ENCODE measurements around the gene CHKA. TPM values are rescaled to one million over a fixed set of nuclear protein-coding genes. Genes with fewer than 3 reads are reported as not detected.

CHKA gene
- total and polyA plus RNA-seq, 2 donors from 2014 or later, result 23.2 to 26.3 TPM

- intact Hi-C loops (cut with DNase I), result no loop called here
- DNase-seq (no peak), FAIRE-seq (no peak)
- no peak for TF ChIP-seq CTCF (IDR thresholded peaks at IDR 0.05; ENCODE audit: borderline replicate concordance, extremely low read depth, insufficient read depth)
- H3K9me3 ChIP-seq (ENCODE audit: control insufficient read depth in 2 of 3, insufficient read depth in 1 of 3, low read length in 3 of 3), result no peaks in the 10 kb centered on the region
- H3K4me3 ChIP-seq (ENCODE audit: low read length in 3 of 3), result no peak overlapping the region
- H3K36me3 ChIP-seq (ENCODE audit: control insufficient read depth in 2 of 3, insufficient read depth in 3 of 3, low read length in 3 of 3), result peaks cover 0 to 12% (median 8%) of the 10 kb centered on the region in 3 donors
- H3K27me3 ChIP-seq (ENCODE audit: control insufficient read depth, insufficient read depth, low read length), result no peaks in the 10 kb centered on the region
- H3K4me1 ChIP-seq (ENCODE audit: control insufficient read depth in 2 of 3, insufficient read depth in 2 of 3, low read depth in 1 of 3, low read length in 3 of 3), result peaks cover 0 to 3% (median 0%) of the 10 kb centered on the region in 3 donors
- H3K27ac ChIP-seq (ENCODE audit: low read depth in 2 of 2, low read length in 2 of 2), result peak overlapping the region in 1 of 2 donors; percentile 52
- no peak overlapping the region for H3K9ac ChIP-seq (ENCODE audit: low read length in 3 of 3)
Observed at GRCh38 chr11:68159665-68160064, 38.5 kb upstream of the CHKA start.

GRCh38 chr11:68159161-68159560 is 38.0 kb upstream of the CHKA start:
- DNase-seq (no peak), FAIRE-seq (no peak)
- Histone ChIP-seq H3K9me3 (ENCODE audit: control insufficient read depth in 2 of 3, insufficient read depth in 1 of 3, low read length in 3 of 3) (no peaks in the 10 kb centered on the region), H3K4me1 (ENCODE audit: control insufficient read depth in 2 of 3, insufficient read depth in 2 of 3, low read depth in 1 of 3, low read length in 3 of 3) (peaks cover 0 to 3% (median 0%) of the 10 kb centered on the region in 3 donors), H3K9ac (ENCODE audit: low read length in 3 of 3) (no peak overlapping the region), H3K27me3 (ENCODE audit: control insufficient read depth, insufficient read depth, low read length) (no peaks in the 10 kb centered on the region), H3K27ac (ENCODE audit: low read depth in 2 of 2, low read length in 2 of 2) (no peak overlapping the region), H3K36me3 (ENCODE audit: control insufficient read depth in 2 of 3, insufficient read depth in 3 of 3, low read length in 3 of 3) (peaks cover 0 to 9% (median 8%) of the 10 kb centered on the region in 3 donors), H3K4me3 (ENCODE audit: low read length in 3 of 3) (no peak overlapping the region)
- TF ChIP-seq CTCF (IDR thresholded peaks at IDR 0.05; ENCODE audit: borderline replicate concordance, extremely low read depth, insufficient read depth), result no peak
- intact Hi-C loops (cut with DNase I), result no loop called here

GRCh38 chr11:68158580-68158979 is 37.4 kb upstream of the CHKA start:
- FAIRE-seq, result no peak
- Histone ChIP-seq H3K27ac (ENCODE audit: low read depth in 2 of 2, low read length in 2 of 2) (no peak overlapping the region), H3K36me3 (ENCODE audit: control insufficient read depth in 2 of 3, insufficient read depth in 3 of 3, low read length in 3 of 3) (peaks cover 0 to 9% (median 8%) of the 10 kb centered on the region in 3 donors), H3K4me3 (ENCODE audit: low read length in 3 of 3) (no peak overlapping the region), H3K27me3 (ENCODE audit: control insufficient read depth, insufficient read depth, low read length) (no peaks in the 10 kb centered on the region), H3K9ac (ENCODE audit: low read length in 3 of 3) (no peak overlapping the region), H3K4me1 (ENCODE audit: control insufficient read depth in 2 of 3, insufficient read depth in 2 of 3, low read depth in 1 of 3, low read length in 3 of 3) (peaks cover 0 to 3% (median 0%) of the 10 kb centered on the region in 3 donors), H3K9me3 (ENCODE audit: control insufficient read depth in 2 of 3, insufficient read depth in 1 of 3, low read length in 3 of 3) (no peaks in the 10 kb centered on the region)
- DNase-seq, result no peak
- intact Hi-C loops (cut with DNase I), result no loop called here
- TF ChIP-seq CTCF (IDR thresholded peaks at IDR 0.05; ENCODE audit: borderline replicate concordance, extremely low read depth, insufficient read depth), result no peak

GRCh38 chr11:68153742-68154141 is 32.6 kb upstream of the CHKA start:
- Histone ChIP-seq H3K4me1 (ENCODE audit: control insufficient read depth in 2 of 3, insufficient read depth in 2 of 3, low read depth in 1 of 3, low read length in 3 of 3) (no peaks in the 10 kb centered on the region), H3K36me3 (ENCODE audit: control insufficient read depth in 2 of 3, insufficient read depth in 3 of 3, low read length in 3 of 3) (peaks cover 0 to 8% (median 4%) of the 10 kb centered on the region in 3 donors), H3K27ac (ENCODE audit: low read depth in 2 of 2, low read length in 2 of 2) (no peak overlapping the region), H3K4me3 (ENCODE audit: low read length in 3 of 3) (no peak overlapping the region), H3K9ac (ENCODE audit: low read length in 3 of 3) (no peak overlapping the region), H3K9me3 (ENCODE audit: control insufficient read depth in 2 of 3, insufficient read depth in 1 of 3, low read length in 3 of 3) (no peaks in the 10 kb centered on the region), H3K27me3 (ENCODE audit: control insufficient read depth, insufficient read depth, low read length) (no peaks in the 10 kb centered on the region)
- no peak for TF ChIP-seq CTCF (IDR thresholded peaks at IDR 0.05; ENCODE audit: borderline replicate concordance, extremely low read depth, insufficient read depth)
- DNase-seq (no peak), FAIRE-seq (no peak)
- intact Hi-C loops (cut with DNase I), result no loop called here
